H9 (cell line): ENCODE results near the gene SPTBN4. TPM values are rescaled to one million over a fixed set of nuclear protein-coding genes. Genes with fewer than 3 reads are reported as not detected.

ENCODE experiments used
- DNase-seq: peaks from one replicate; pipeline ENCODE4 v3.0.0-alpha.2; 2017
- H2AFZ ChIP-seq: one replicate; pipeline ENCODE4 v1.6.1; 2013; ENCODE audit warnings: mild to moderate bottlenecking, low read length, control low read depth, moderate library complexity
- H2AK5ac ChIP-seq: 2 replicates; pipeline ENCODE4 v1.6.1; 2013; ENCODE audit warnings: low read length, control low read depth, mixed read lengths; ENCODE audit not compliant: insufficient read length
- H2BK120ac ChIP-seq: one replicate; pipeline ENCODE4 v1.6.1; 2013; ENCODE audit warnings: low read depth, mild to moderate bottlenecking, low read length, control low read depth, inconsistent platforms; ENCODE audit not compliant: poor library complexity, severe bottlenecking
- H2BK12ac ChIP-seq: 2 replicates; pipeline ENCODE4 v1.6.1; 2013; ENCODE audit warnings: low read length, control low read depth, mixed read lengths, low read depth; ENCODE audit not compliant: insufficient read length
- H2BK15ac ChIP-seq: 2 replicates; pipeline ENCODE4 v1.6.1; 2013; ENCODE audit warnings: low read depth, low read length, control low read depth
- H2BK20ac ChIP-seq: one replicate; pipeline ENCODE4 v1.6.1; 2013; ENCODE audit warnings: low read depth, mild to moderate bottlenecking, low read length, control low read depth, inconsistent platforms; ENCODE audit not compliant: poor library complexity, severe bottlenecking
- H2BK5ac ChIP-seq: 2 replicates; pipeline ENCODE4 v1.6.1; 2013; ENCODE audit warnings: low read length, control low read depth, mixed read lengths; ENCODE audit not compliant: insufficient read length
- H3K14ac ChIP-seq: 2 replicates; pipeline ENCODE4 v1.6.1; 2013; ENCODE audit warnings: low read length, control low read depth; ENCODE audit not compliant: insufficient read depth
- H3K18ac ChIP-seq: 2 replicates; pipeline ENCODE4 v1.6.1; 2013; ENCODE audit warnings: low read depth, mild to moderate bottlenecking, mixed read lengths, low read length, control low read depth; ENCODE audit not compliant: insufficient read length
- H3K23ac ChIP-seq: 2 replicates; pipeline ENCODE4 v1.6.1; 2013; ENCODE audit warnings: low read length, control low read depth, mixed read lengths, low read depth; ENCODE audit not compliant: insufficient read length
- H3K23me2 ChIP-seq: 2 replicates; pipeline ENCODE4 v1.6.1; 2013; ENCODE audit warnings: low read depth, mild to moderate bottlenecking, mixed read lengths, low read length, control low read depth; ENCODE audit not compliant: insufficient read length, poor library complexity, severe bottlenecking
- H3K27ac ChIP-seq: 2 replicates; pipeline ENCODE4 v1.5.1; 2013; ENCODE audit warnings: low read length, control low read depth, mixed read lengths, low read depth; ENCODE audit not compliant: insufficient read length
- H3K27me3 ChIP-seq: 2 replicates; pipeline ENCODE4 v1.6.1; 2013; ENCODE audit warnings: low read length, control low read depth, inconsistent platforms; ENCODE audit not compliant: insufficient read depth
- H3K4ac ChIP-seq: 2 replicates; pipeline ENCODE4 v1.6.1; 2013; ENCODE audit warnings: low read depth, mild to moderate bottlenecking, control low read depth, inconsistent platforms, low read length, moderate library complexity
- H3K4me1 ChIP-seq: 2 replicates; pipeline ENCODE4 v1.6.1; 2013; ENCODE audit warnings: low read length, control low read depth, inconsistent platforms; ENCODE audit not compliant: insufficient read depth
- H3K4me2 ChIP-seq: 2 replicates; pipeline ENCODE4 v1.6.1; 2013; ENCODE audit warnings: low read length, control low read depth, mixed read lengths; ENCODE audit not compliant: insufficient read length, insufficient read depth
- H3K56ac ChIP-seq: 2 replicates; pipeline ENCODE4 v1.6.1; 2013; ENCODE audit warnings: low read depth, mild to moderate bottlenecking, mixed read lengths, low read length, control low read depth; ENCODE audit not compliant: insufficient read length
- H3K79me1 ChIP-seq: 2 replicates; pipeline ENCODE4 v1.6.1; 2013; ENCODE audit warnings: low read depth, mild to moderate bottlenecking, moderate library complexity, low read length, control low read depth, inconsistent platforms; ENCODE audit not compliant: insufficient read depth, poor library complexity, severe bottlenecking
- H3K79me2 ChIP-seq: 2 replicates; pipeline ENCODE4 v1.6.1; 2013; ENCODE audit warnings: low read length, control low read depth, inconsistent platforms; ENCODE audit not compliant: insufficient read depth
- H3K9ac ChIP-seq: 2 replicates; pipeline ENCODE4 v1.6.1; 2013; ENCODE audit warnings: low read length, control low read depth, mixed read lengths; ENCODE audit not compliant: insufficient read length; ENCODE audit errors: extremely low read depth
- H3K9me3 ChIP-seq: one replicate; pipeline ENCODE4 v1.6.1; 2013; ENCODE audit warnings: low read depth, low read length, inconsistent platforms; ENCODE audit not compliant: control insufficient read depth
- H3T11ph ChIP-seq: one replicate; pipeline ENCODE4 v1.6.1; 2013; ENCODE audit warnings: mild to moderate bottlenecking, low read length, control low read depth, inconsistent platforms
- H4K20me1 ChIP-seq: one replicate; pipeline ENCODE4 v1.6.1; 2013; ENCODE audit not compliant: control insufficient read depth, insufficient read length, insufficient read depth
- H4K5ac ChIP-seq: 2 replicates; pipeline ENCODE4 v1.6.1; 2013; ENCODE audit warnings: low read depth, mild to moderate bottlenecking, mixed read lengths, low read length, control low read depth; ENCODE audit not compliant: insufficient read length
- H4K8ac ChIP-seq: replicated peaks from 2 replicates; pipeline ENCODE4 v1.6.1; 2013; ENCODE audit warnings: low read length, control low read depth, mixed read lengths, low read depth; ENCODE audit not compliant: insufficient read length
- H4K91ac ChIP-seq: 2 replicates; pipeline ENCODE4 v1.6.1; 2013; ENCODE audit warnings: low read depth, mild to moderate bottlenecking, moderate library complexity, mixed read lengths, low read length, control low read depth; ENCODE audit not compliant: insufficient read length
- H3K27ac Mint-ChIP-seq, 3 experiments: 2 replicates in 2 of 3; 3 replicates in 1 of 3; pipeline ENCODE4 v1.8.0; 2020 to 2021; ENCODE audit warnings: mixed read lengths in 3 of 3, mild to moderate bottlenecking in 1 of 3, moderate library complexity in 1 of 3
- H3K27me3 Mint-ChIP-seq: 2 replicates; pipeline ENCODE4 v1.8.0; 2021; ENCODE audit warnings: low read depth, mild to moderate bottlenecking, moderate library complexity, mixed read lengths
- H3K36me3 Mint-ChIP-seq, 3 experiments: 2 replicates in 2 of 3; 3 replicates in 1 of 3; pipeline ENCODE4 v1.8.0; 2020 to 2021; ENCODE audit warnings: low read depth in 3 of 3, mixed read lengths in 3 of 3; ENCODE audit not compliant: insufficient read depth in 1 of 3
- H3K4me1 Mint-ChIP-seq, 2 experiments: 2 replicates each; pipeline ENCODE4 v1.8.0; 2020; ENCODE audit warnings: mixed read lengths in 2 of 2
- H3K4me3 Mint-ChIP-seq, 2 experiments: 2 replicates in 1 of 2; 3 replicates in 1 of 2; pipeline ENCODE4 v1.8.0; 2020 to 2021; ENCODE audit warnings: mild to moderate bottlenecking in 2 of 2, mixed read lengths in 2 of 2, moderate library complexity in 1 of 2
- H3K9me3 Mint-ChIP-seq, 2 experiments: 2 replicates in 1 of 2; 3 replicates in 1 of 2; pipeline ENCODE4 v1.8.0; 2020; ENCODE audit warnings: mild to moderate bottlenecking in 2 of 2, mixed read lengths in 2 of 2, moderate library complexity in 1 of 2
- WGBS: extraction: QIAGEN DNeasy Blood & Tissue Kit; methylation state at CpG from one replicate; pipeline ENCODE4 v1.1.7; 2013; ENCODE audit warnings: missing lambda C conversion rate, low lambda C conversion rate, mixed read lengths; ENCODE audit not compliant: insufficient read length; ENCODE audit errors: extremely low coverage; 5-methylcytosine and 5-hydroxymethylcytosine counted together
- total RNA-seq: library from RNA; stranded (reverse); gene quantifications from 2 replicates; pipeline ENCODE4 v1.2.1, GENCODE V29; 2021
- TF ChIP-seq, protein P1 (sequence below): fragments of 200-600 bp; sonication (generic); conservative IDR thresholded peaks from 3 replicates; pipeline ENCODE4 v1.8.0; 2021; ENCODE audit warnings: antibody characterized with exemption, mild to moderate bottlenecking

Gene SPTBN4
- total RNA-seq, 1 experiment from 2014 or later: 2.9 TPM

DNA sequence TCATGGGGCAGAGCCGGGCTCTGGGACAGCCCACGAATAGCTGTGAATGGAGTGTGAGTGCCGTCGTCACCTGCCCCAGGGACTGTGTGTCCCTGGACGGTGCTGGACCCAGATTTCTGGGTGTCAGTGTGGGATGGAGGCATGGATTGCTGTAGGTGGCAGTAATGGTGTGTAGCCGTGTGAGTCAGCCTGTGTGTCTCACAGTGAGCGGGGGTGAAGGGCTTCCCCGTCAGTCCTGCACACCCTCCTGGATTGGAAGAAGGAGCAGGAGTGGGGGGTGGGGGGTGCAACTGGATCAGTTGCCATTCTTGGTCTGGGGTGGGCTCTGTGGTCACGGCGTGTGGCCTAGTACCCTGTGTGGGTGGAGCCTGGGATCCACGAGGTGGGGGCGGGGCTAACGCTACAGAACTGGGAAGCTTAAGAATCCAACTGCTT lies 127.9 kb downstream of the SPTBN4 start:
- H3K4me3 Mint-ChIP-seq: peak overlapping the region in 1 of 2 experiments; percentile 57; a peak in 2 of 5 replicates
- peaks cover 38% of the 10 kb centered on the region for H3K27me3 Mint-ChIP-seq
- no peak overlapping the region for H3K23ac ChIP-seq
- no peak overlapping the region for H3T11ph ChIP-seq
- no peaks in the 10 kb centered on the region for H3K79me2 ChIP-seq
- H3K79me1 ChIP-seq: no peaks in the 10 kb centered on the region
- no peaks in the 10 kb centered on the region; the same call in 1 of the 2 replicates for H3K27me3 ChIP-seq
- H4K91ac ChIP-seq: no peak overlapping the region
- TF ChIP-seq, protein P1, sequence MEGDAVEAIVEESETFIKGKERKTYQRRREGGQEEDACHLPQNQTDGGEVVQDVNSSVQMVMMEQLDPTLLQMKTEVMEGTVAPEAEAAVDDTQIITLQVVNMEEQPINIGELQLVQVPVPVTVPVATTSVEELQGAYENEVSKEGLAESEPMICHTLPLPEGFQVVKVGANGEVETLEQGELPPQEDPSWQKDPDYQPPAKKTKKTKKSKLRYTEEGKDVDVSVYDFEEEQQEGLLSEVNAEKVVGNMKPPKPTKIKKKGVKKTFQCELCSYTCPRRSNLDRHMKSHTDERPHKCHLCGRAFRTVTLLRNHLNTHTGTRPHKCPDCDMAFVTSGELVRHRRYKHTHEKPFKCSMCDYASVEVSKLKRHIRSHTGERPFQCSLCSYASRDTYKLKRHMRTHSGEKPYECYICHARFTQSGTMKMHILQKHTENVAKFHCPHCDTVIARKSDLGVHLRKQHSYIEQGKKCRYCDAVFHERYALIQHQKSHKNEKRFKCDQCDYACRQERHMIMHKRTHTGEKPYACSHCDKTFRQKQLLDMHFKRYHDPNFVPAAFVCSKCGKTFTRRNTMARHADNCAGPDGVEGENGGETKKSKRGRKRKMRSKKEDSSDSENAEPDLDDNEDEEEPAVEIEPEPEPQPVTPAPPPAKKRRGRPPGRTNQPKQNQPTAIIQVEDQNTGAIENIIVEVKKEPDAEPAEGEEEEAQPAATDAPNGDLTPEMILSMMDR: no peak
- H3K9ac ChIP-seq: no peak overlapping the region
- H3K9me3 ChIP-seq: no peaks in the 10 kb centered on the region
- H3K14ac ChIP-seq: peak overlapping the region; percentile 81
- peaks cover 2 to 18% (median 7%) of the 10 kb centered on the region in 3 experiments; a peak in 5 of 7 replicates for H3K36me3 Mint-ChIP-seq
- no CpG with 5 or more reads among the region's 13 CpGs for WGBS
- no peak overlapping the region for H2BK12ac ChIP-seq
- no peak overlapping the region for H2AFZ ChIP-seq
- H3K56ac ChIP-seq: peak overlapping the region; percentile 36
- no peaks in the 10 kb centered on the region for H4K20me1 ChIP-seq
- H3K4me1 ChIP-seq: peaks cover 3% of the 10 kb centered on the region; the same call in 1 of the 2 replicates
- peak overlapping the region; percentile 82 for H3K18ac ChIP-seq
- H2BK20ac ChIP-seq: no peak overlapping the region
- H2BK15ac ChIP-seq: peak overlapping the region; percentile 95; the same call in 1 of the 2 replicates
- H3K4me2 ChIP-seq: peak overlapping the region; percentile 48
- no peaks in the 10 kb centered on the region for H3K9me3 Mint-ChIP-seq
- no peak overlapping the region for H3K27ac ChIP-seq
- peaks cover 17% of the 10 kb centered on the region for H3K23me2 ChIP-seq
- no peak for DNase-seq
- peaks cover 18 to 38% of the 10 kb centered on the region in 2 experiments for H3K4me1 Mint-ChIP-seq
- peak overlapping the region; percentile 62 for H2AK5ac ChIP-seq
- peak overlapping the region in 2 of 3 experiments; percentile 21 to 61; a peak in 3 of 7 replicates for H3K27ac Mint-ChIP-seq
- no peak overlapping the region for H2BK5ac ChIP-seq
- no peak overlapping the region for H2BK120ac ChIP-seq
- H4K5ac ChIP-seq: no peak overlapping the region
- H4K8ac ChIP-seq: no peak overlapping the region
- no peak overlapping the region; the same call in 1 of the 2 replicates for H3K4ac ChIP-seq
